ENCODE data around the gene PASD1.
"Not testable (repeated sequence)": the region's sequence is repeated elsewhere in the genome, so short reads cannot be mapped to it uniquely, and the experiment has no call there.

Gene PASD1

GRCh38 chrX:151563449-151563848 lies at the start of gene PASD1:
TSS of gene PASD1 (plus strand) at chrX:151563675. CDS start at chrX:151601554, 37,879 bp downstream.
- DNase-seq (ENCODE audit: low spot score): no peak

GRCh38 chrX:151515237-151515636 lies 48.2 kb upstream of the PASD1 start:
- no peak for DNase-seq (ENCODE audit: low spot score)

- DNase-seq (ENCODE audit: low spot score): no peak
These were observed 46.8 kb upstream of the PASD1 start for GRCh38 chrX:151516538-151517187.

GRCh38 chrX:151517421-151517820 lies 46.1 kb upstream of the PASD1 start:
- no peak for DNase-seq (ENCODE audit: low spot score)

- no peak for DNase-seq (ENCODE audit: low spot score)
These were observed 40.1 kb upstream of the PASD1 start for GRCh38 chrX:151523351-151523750.

- DNase-seq (ENCODE audit: low spot score): no peak
These were observed 26.9 kb upstream of the PASD1 start for GRCh38 chrX:151536571-151536970.

GRCh38 chrX:151537572-151537971 lies 25.9 kb upstream of the PASD1 start:
- DNase-seq (ENCODE audit: low spot score): no peak

- DNase-seq (ENCODE audit: low spot score): no peak
These were observed 25.0 kb upstream of the PASD1 start for GRCh38 chrX:151538190-151539122.

- DNase-seq (ENCODE audit: low spot score): no peak
These were observed 19.8 kb upstream of the PASD1 start for GRCh38 chrX:151543706-151544105.

GRCh38 chrX:151546226-151546625 lies 17.2 kb upstream of the PASD1 start:
- DNase-seq (ENCODE audit: low spot score): not testable (repeated sequence)

- DNase-seq (ENCODE audit: low spot score): not testable (repeated sequence)
These were observed 12.3 kb upstream of the PASD1 start for GRCh38 chrX:151551176-151551575.

GRCh38 chrX:151552743-151553142 lies 10.7 kb upstream of the PASD1 start:
- DNase-seq (ENCODE audit: low spot score): no peak

GRCh38 chrX:151555301-151555700 lies 8.2 kb upstream of the PASD1 start:
- DNase-seq (ENCODE audit: low spot score): not testable (repeated sequence)

GRCh38 chrX:151562485-151562884 lies 990 bp upstream of the PASD1 start:
- not testable (repeated sequence) for DNase-seq (ENCODE audit: low spot score)

- not testable (repeated sequence) for DNase-seq (ENCODE audit: low spot score)
These were observed 472 bp upstream of the PASD1 start for GRCh38 chrX:151563003-151563402.

- DNase-seq (ENCODE audit: low spot score): no peak
These were observed 560 bp downstream of the PASD1 start for GRCh38 chrX:151564035-151564434.

GRCh38 chrX:151566872-151567271 lies 3.4 kb downstream of the PASD1 start:
- DNase-seq (ENCODE audit: low spot score): not testable (repeated sequence)

GRCh38 chrX:151570561-151570960 lies 7.1 kb downstream of the PASD1 start:
- DNase-seq (ENCODE audit: low spot score): no peak

GRCh38 chrX:151593384-151593783 lies 29.9 kb downstream of the PASD1 start:
- not testable (repeated sequence) for DNase-seq (ENCODE audit: low spot score)

GRCh38 chrX:151596282-151596681 lies 32.8 kb downstream of the PASD1 start:
- DNase-seq (ENCODE audit: low spot score): no peak

GRCh38 chrX:151604931-151605330 lies 41.5 kb downstream of the PASD1 start:
- no peak for DNase-seq (ENCODE audit: low spot score)

- DNase-seq (ENCODE audit: low spot score): no peak
These were observed 45.7 kb downstream of the PASD1 start for GRCh38 chrX:151609222-151609621.

GRCh38 chrX:151621422-151621821 lies 57.9 kb downstream of the PASD1 start:
- no peak for DNase-seq (ENCODE audit: low spot score)
